GM18907 (cell line): ENCODE data around the gene SPATA21.
A peak's percentile ranks its signal among the peaks of the same experiment; 100 is the strongest.

Experiments used
- ATAC-seq: cut with Tn5 transposase; IDR thresholded peaks from one replicate; pipeline ENCODE4 v1.9.1; 2021; ENCODE audit warnings: mild to moderate bottlenecking, moderate library complexity; ENCODE audit not compliant: unreplicated experiment

The SPATA21 gene

GRCh38 chr1:16451841-16452528 is 14.8 kb upstream of the SPATA21 start:
- ATAC-seq, result no peak

GRCh38 chr1:16450863-16451481 is 13.7 kb upstream of the SPATA21 start:
- no peak for ATAC-seq

- ATAC-seq, result no peak
These were observed 12.4 kb upstream of the SPATA21 start for GRCh38 chr1:16449666-16450065.

- no peak for ATAC-seq
These were observed 11.8 kb upstream of the SPATA21 start for GRCh38 chr1:16449065-16449464.

- ATAC-seq, result no peak
These were observed 10.4 kb upstream of the SPATA21 start for GRCh38 chr1:16447641-16448040.

GRCh38 chr1:16446116-16446515 is 8.9 kb upstream of the SPATA21 start:
- no peak for ATAC-seq

- ATAC-seq, result no peak
These were observed 7.8 kb upstream of the SPATA21 start for GRCh38 chr1:16445052-16445451.

- ATAC-seq, result no peak
These were observed 6.9 kb upstream of the SPATA21 start for GRCh38 chr1:16443975-16444770.

GRCh38 chr1:16442941-16443340 is 5.7 kb upstream of the SPATA21 start:
- no peak for ATAC-seq

GRCh38 chr1:16442265-16442664 is 5.0 kb upstream of the SPATA21 start:
- ATAC-seq, result no peak

GRCh38 chr1:16441282-16441665 is 4.0 kb upstream of the SPATA21 start:
- peak; percentile 13 for ATAC-seq

- ATAC-seq, result peak; percentile 85
These were observed 3.5 kb upstream of the SPATA21 start, which contains the start of gene NECAP2 for GRCh38 chr1:16440470-16441281. NECAP2 (plus strand) TSS chr1:16440724; CDS start chr1:16440762, 38 bp downstream.

- peak; percentile 26 for ATAC-seq
These were observed 2.9 kb upstream of the SPATA21 start for GRCh38 chr1:16440131-16440469.

- no peak for ATAC-seq
These were observed 1.7 kb upstream of the SPATA21 start for GRCh38 chr1:16438924-16439323.

GRCh38 chr1:16438516-16438915 is 1.3 kb upstream of the SPATA21 start:
- no peak for ATAC-seq

- no peak for ATAC-seq
These were observed 2.7 kb downstream of the SPATA21 start for GRCh38 chr1:16434501-16434900.

- ATAC-seq, result no peak
These were observed 3.2 kb downstream of the SPATA21 start for GRCh38 chr1:16434007-16434406.

- ATAC-seq, result no peak
These were observed 4.2 kb downstream of the SPATA21 start for GRCh38 chr1:16433030-16433429.

- ATAC-seq, result no peak
These were observed 6.6 kb downstream of the SPATA21 start for GRCh38 chr1:16430606-16431005.

- ATAC-seq, result no peak
These were observed 11.8 kb downstream of the SPATA21 start for GRCh38 chr1:16425125-16426025.
